ENCODE results near the gene SCG3. TPM values are rescaled to one million over a fixed set of nuclear protein-coding genes. Genes with fewer than 3 reads are reported as not detected.

SCG3 gene
- total and polyA plus RNA-seq, 2 donors (not counting 1 experiment from before 2014, with no cell fraction given) = not detected

DNA sequence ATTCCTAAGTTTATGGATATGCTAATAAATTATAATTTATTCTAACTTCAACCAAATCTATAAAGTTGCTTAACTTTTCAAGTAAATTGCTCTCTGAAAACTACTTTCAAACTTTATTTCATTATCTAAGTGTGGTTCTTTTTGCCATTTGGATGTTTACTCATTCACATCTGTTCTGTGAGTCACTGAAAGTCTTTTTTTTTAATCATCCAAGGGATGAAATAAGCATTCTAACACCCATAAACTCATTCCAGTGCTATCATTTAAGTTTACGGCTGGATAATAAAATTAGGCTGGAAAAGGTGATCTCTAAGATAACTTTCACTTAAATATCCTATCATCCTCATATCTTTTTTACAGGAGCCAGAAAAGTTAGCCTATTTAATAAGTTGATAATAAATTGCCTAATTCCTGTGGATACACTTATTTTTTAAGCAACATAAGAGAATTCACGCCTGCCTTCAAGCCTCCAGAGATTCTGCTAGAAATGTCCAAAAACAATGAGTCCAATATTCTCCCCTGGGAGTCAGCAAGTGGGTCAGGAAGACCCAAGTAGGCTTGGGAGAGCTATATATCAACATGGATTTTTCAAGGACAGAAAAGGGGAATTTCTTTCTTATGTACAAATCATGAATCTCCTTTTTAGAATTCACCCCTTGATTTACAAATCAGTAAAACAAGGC, 25.8 kb downstream of the SCG3 start:
- Mint-ChIP-seq H3K27me3 (no peaks in the 10 kb centered on the region), H3K9me3 (ENCODE audit: insufficient read depth) (no peaks in the 10 kb centered on the region), H3K4me3 (no peak overlapping the region), H3K27ac (no peak overlapping the region), H3K4me1 (no peaks in the 10 kb centered on the region)
- no peak for TF ChIP-seq EZH2 (IDR thresholded peaks at IDR 0.05; ENCODE audit: borderline replicate concordance, insufficient read depth, low read depth, low read length, poor library complexity, severe bottlenecking)
- TF ChIP-seq, protein P1, sequence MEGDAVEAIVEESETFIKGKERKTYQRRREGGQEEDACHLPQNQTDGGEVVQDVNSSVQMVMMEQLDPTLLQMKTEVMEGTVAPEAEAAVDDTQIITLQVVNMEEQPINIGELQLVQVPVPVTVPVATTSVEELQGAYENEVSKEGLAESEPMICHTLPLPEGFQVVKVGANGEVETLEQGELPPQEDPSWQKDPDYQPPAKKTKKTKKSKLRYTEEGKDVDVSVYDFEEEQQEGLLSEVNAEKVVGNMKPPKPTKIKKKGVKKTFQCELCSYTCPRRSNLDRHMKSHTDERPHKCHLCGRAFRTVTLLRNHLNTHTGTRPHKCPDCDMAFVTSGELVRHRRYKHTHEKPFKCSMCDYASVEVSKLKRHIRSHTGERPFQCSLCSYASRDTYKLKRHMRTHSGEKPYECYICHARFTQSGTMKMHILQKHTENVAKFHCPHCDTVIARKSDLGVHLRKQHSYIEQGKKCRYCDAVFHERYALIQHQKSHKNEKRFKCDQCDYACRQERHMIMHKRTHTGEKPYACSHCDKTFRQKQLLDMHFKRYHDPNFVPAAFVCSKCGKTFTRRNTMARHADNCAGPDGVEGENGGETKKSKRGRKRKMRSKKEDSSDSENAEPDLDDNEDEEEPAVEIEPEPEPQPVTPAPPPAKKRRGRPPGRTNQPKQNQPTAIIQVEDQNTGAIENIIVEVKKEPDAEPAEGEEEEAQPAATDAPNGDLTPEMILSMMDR (IDR thresholded peaks at IDR 0.05) = no peak
- no CpG with 5 or more reads among the region's 2 CpGs for WGBS (ENCODE audit: insufficient coverage)
- CTCF ChIA-PET = interaction anchor here (1.4 to 1.5 kb wide), 2 partner anchors 69 kb away, joined by 4 read pairs; no protein-coding TSS in a partner anchor
- ATAC-seq (ENCODE audit: low read depth) (no peak), DNase-seq (no peak)
- no peaks in the 10 kb centered on the region for H3K9me3 ChIP-seq (ENCODE audit: control extremely low read depth in 1 of 3, control insufficient read depth in 2 of 3, insufficient read depth in 1 of 3, low read length in 2 of 3)
- H2AFZ ChIP-seq (ENCODE audit: insufficient read depth, low read depth, low read length, poor library complexity, severe bottlenecking) = no peak overlapping the region
- H3K27me3 ChIP-seq (replicated peaks in 1 of 4; ENCODE audit: control extremely low read depth in 1 of 4, control insufficient read depth in 3 of 4, insufficient read depth in 4 of 4, low read length in 3 of 4) = no peaks in the 10 kb centered on the region
- POLR2A ChIA-PET = interaction anchor here (0.5 kb wide), 1 partner anchor 17 kb away, joined by 3 read pairs; no protein-coding TSS in a partner anchor
- H3K4me2 ChIP-seq (replicated peaks; ENCODE audit: low read depth, low read length, poor library complexity, severe bottlenecking) = no peak overlapping the region
- H3K36me3 ChIP-seq (replicated peaks in 1 of 2; ENCODE audit: control extremely low read depth in 1 of 2, control insufficient read depth in 1 of 2, extremely low read depth in 1 of 2, insufficient read depth in 2 of 2, low read length in 1 of 2) = no peaks in the 10 kb centered on the region
- no peak overlapping the region for H3K4me3 ChIP-seq (ENCODE audit: control extremely low read depth in 1 of 5, extremely low read depth in 1 of 5, insufficient read depth in 1 of 5, low read depth in 2 of 5, low read length in 4 of 5)
- no peaks in the 10 kb centered on the region for H4K20me1 ChIP-seq (ENCODE audit: control insufficient read depth, insufficient read depth, low read length, poor library complexity, severe bottlenecking)
- no peaks in the 10 kb centered on the region for H3K79me2 ChIP-seq (ENCODE audit: control insufficient read depth, insufficient read depth, low read length)
- no peak overlapping the region for H3K27ac ChIP-seq (ENCODE audit: low read length in 2 of 2)
- intact Hi-C loops (cut with micrococcal nuclease) = no loop called here
- H3K9ac ChIP-seq (ENCODE audit: low read length) = no peak overlapping the region
- no peaks in the 10 kb centered on the region for H3K4me1 ChIP-seq (ENCODE audit: control insufficient read depth in 2 of 2, insufficient read depth in 2 of 2, low read length in 2 of 2)

DNA sequence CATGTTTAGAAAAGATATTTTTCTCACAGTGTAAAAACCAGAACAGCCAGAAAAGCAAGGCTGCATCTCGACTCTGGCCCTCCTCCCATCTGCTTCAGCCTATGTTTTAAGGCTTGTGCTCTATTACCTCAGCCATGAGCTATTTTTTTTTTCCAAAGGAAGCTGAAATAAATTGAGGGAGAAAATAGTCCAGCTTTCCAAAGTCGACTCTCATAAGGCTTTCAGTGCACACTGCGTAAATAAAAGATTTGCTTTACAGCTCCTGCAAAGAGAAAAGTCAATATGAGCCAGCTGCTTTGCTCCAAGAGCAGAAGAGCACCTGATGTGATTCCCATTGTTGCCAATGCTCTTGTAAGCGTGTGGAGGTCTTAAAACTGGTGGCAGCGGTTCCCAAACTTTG, 26.7 kb downstream of the SCG3 start:
- intact Hi-C loops (cut with micrococcal nuclease) = no loop called here
- no peaks in the 10 kb centered on the region for H3K27me3 Mint-ChIP-seq
- ATAC-seq (ENCODE audit: low read depth) = no peak
- Histone ChIP-seq H3K27me3 (replicated peaks in 1 of 4; ENCODE audit: control extremely low read depth in 1 of 4, control insufficient read depth in 3 of 4, insufficient read depth in 4 of 4, low read length in 3 of 4) (no peaks in the 10 kb centered on the region), H3K4me2 (replicated peaks; ENCODE audit: low read depth, low read length, poor library complexity, severe bottlenecking) (no peak overlapping the region), H3K4me3 (ENCODE audit: control extremely low read depth in 1 of 5, extremely low read depth in 1 of 5, insufficient read depth in 1 of 5, low read depth in 2 of 5, low read length in 4 of 5) (no peak overlapping the region), H3K79me2 (ENCODE audit: control insufficient read depth, insufficient read depth, low read length) (no peaks in the 10 kb centered on the region), H3K36me3 (replicated peaks in 1 of 2; ENCODE audit: control extremely low read depth in 1 of 2, control insufficient read depth in 1 of 2, extremely low read depth in 1 of 2, insufficient read depth in 2 of 2, low read length in 1 of 2) (no peaks in the 10 kb centered on the region), H3K9ac (ENCODE audit: low read length) (no peak overlapping the region), H3K9me3 (ENCODE audit: control extremely low read depth in 1 of 3, control insufficient read depth in 2 of 3, insufficient read depth in 1 of 3, low read length in 2 of 3) (no peaks in the 10 kb centered on the region), H4K20me1 (ENCODE audit: control insufficient read depth, insufficient read depth, low read length, poor library complexity, severe bottlenecking) (no peaks in the 10 kb centered on the region), H3K27ac (ENCODE audit: low read length in 2 of 2) (no peak overlapping the region), H3K4me1 (ENCODE audit: control insufficient read depth in 2 of 2, insufficient read depth in 2 of 2, low read length in 2 of 2) (no peaks in the 10 kb centered on the region), H2AFZ (ENCODE audit: insufficient read depth, low read depth, low read length, poor library complexity, severe bottlenecking) (no peak overlapping the region)
- DNase-seq = no peak
- no peaks in the 10 kb centered on the region for H3K9me3 Mint-ChIP-seq (ENCODE audit: insufficient read depth)
- ChIA-PET POLR2A (interaction anchor here (0.5 kb wide), 1 partner anchor 58 kb away, joined by 5 read pairs; no protein-coding TSS in a partner anchor), CTCF (interaction anchor here (1.4 kb wide), 2 partner anchors 58 to 68 kb away, joined by 4 to 7 read pairs; no protein-coding TSS in a partner anchor)
- 98% methylated on average over 4 of the region's 5 CpGs for WGBS (ENCODE audit: insufficient coverage)
- H3K4me3 Mint-ChIP-seq = no peak overlapping the region
- H3K27ac Mint-ChIP-seq = no peak overlapping the region
- H3K4me1 Mint-ChIP-seq = no peaks in the 10 kb centered on the region
- no peak for TF ChIP-seq EZH2 (IDR thresholded peaks at IDR 0.05; ENCODE audit: borderline replicate concordance, insufficient read depth, low read depth, low read length, poor library complexity, severe bottlenecking)
- TF ChIP-seq, protein P1 (IDR thresholded peaks at IDR 0.05) = no peak
